GM12874 (cell line): ENCODE measurements around the gene NMNAT3.

Experiments
- CTCF ChIP-seq: IDR thresholded peaks from 2 replicates; pipeline ENCODE4 v1.5.1; 2011; ENCODE audit warnings: low read depth, mild to moderate bottlenecking, control low read depth, low read length, moderate library complexity; ENCODE audit not compliant: insufficient read depth

NMNAT3 gene

GRCh38 chr3:139664958-139665357 lies 12.8 kb downstream of the NMNAT3 start:
- TF ChIP-seq CTCF = no peak

GRCh38 chr3:139660269-139660668 lies 17.5 kb downstream of the NMNAT3 start:
- TF ChIP-seq CTCF = no peak

GRCh38 chr3:139659511-139659910 lies 18.3 kb downstream of the NMNAT3 start:
- TF ChIP-seq CTCF = no peak

GRCh38 chr3:139657936-139658335 lies 19.8 kb downstream of the NMNAT3 start:
- TF ChIP-seq CTCF = no peak

- TF ChIP-seq CTCF = no peak
These were observed 20.3 kb downstream of the NMNAT3 start for GRCh38 chr3:139657434-139657833.

GRCh38 chr3:139655909-139656595 lies 21.7 kb downstream of the NMNAT3 start:
- no peak for TF ChIP-seq CTCF

- no peak for TF ChIP-seq CTCF
These were observed 23.0 kb downstream of the NMNAT3 start for GRCh38 chr3:139654637-139655365.
